Fibroblast of peridontal ligament (primary cell): Measurements from ENCODE around the gene CTIF.
A peak's percentile ranks its signal among the peaks of the same experiment; 100 is the strongest.
"Not testable (repeated sequence)": the region's sequence is repeated elsewhere in the genome, so short reads cannot be mapped to it uniquely, and the experiment has no call there.

Experiments used
- DNase-seq: peaks from one replicate; pipeline ENCODE4 v3.0.0-alpha.2; 2010; ENCODE audit errors: extremely low read depth

Gene CTIF

GRCh38 chr18:48641981-48642380 lies 103.2 kb downstream of the CTIF start:
- no peak for DNase-seq

DNA sequence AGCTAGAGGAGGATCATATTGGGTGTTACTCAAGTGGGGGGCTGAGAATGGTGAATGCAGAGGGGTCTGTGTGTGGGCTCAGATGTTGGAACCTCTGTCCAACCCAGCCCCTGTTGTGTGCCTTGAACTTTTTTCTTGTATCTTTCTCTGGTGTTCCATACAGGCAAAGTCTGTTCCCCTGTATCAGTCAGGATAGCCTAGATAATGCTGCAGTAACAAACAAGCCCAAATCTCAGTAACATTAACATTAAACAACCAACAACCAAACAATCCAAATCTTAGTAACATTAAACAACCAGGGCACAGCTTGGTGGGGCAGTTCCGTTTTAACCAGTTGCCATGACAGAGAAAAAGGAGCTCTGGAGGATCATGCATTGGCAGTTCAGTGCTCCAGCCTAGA lies 103.7 kb downstream of the CTIF start:
- no peak for DNase-seq

- DNase-seq: no peak
Observed at GRCh38 chr18:48643262-48643661, 104.4 kb downstream of the CTIF start.

DNA sequence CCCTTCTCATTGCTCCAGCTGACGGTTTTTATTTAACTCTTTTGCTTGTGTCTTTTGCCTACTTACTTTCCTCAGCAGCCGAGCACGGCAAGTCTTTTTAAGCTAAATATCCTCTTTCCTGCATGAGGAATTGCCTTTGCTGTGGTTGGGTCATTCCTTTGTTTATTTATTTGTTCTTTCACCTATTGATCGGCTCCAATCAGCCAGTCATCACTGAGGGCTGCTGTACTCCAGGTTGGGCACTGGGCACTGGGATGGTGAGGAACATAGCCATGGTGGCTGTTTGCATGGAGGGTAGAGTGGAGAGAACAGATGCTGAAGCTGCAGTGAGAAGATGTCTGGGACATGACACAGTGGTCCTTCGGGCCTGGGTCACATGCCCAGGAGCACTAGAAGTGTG lies 105.2 kb downstream of the CTIF start:
- no peak for DNase-seq

DNA sequence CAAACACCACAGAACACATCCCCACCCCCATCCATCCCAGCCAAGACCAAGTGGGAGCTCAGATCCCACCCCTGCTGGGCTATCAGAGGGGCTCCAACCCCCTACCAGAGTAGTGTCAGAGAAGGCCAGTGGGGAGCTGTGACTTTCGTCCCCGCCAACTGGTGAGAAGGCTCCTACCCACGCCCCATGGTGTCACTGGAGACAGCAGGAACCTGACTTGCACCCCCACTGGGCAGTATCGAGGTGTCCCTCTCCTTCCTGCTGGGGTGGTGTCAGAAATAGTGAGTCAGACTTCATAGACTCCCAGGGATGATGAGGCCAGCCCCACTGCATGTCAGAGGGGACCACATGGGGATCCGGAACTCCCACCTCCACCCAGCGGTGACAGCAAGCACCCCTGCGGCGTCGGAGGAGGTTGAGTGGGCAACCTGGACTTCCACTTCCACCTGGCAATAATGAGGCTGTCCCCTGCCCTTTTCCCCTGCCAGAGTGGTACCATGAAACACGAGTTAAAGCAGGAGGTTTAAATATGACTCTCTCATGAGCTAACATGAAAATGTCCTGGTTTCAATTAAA lies 106.7 kb downstream of the CTIF start:
- DNase-seq: no peak

DNA sequence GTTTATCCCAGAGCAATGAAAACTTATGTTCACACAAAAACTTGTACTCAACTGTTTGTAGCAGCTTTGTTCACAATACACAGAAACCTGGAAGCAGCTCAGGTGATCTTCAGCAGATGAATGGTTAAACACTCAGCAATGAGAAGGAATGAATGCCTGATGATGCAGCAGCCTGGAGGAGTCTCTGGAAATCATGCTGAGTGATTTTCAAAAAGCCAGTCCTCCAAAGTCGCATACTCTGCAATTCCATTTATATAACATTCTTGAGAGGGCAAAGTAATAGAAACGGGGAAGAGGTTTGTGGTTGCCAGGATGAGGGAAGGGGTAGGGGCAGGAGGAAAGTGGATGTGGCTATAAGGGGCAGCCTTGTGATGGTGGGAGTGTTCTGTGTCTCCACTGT lies 108.1 kb downstream of the CTIF start:
- DNase-seq: no peak

- no peak for DNase-seq
Observed at GRCh38 chr18:48649231-48649630, 110.4 kb downstream of the CTIF start.

DNA sequence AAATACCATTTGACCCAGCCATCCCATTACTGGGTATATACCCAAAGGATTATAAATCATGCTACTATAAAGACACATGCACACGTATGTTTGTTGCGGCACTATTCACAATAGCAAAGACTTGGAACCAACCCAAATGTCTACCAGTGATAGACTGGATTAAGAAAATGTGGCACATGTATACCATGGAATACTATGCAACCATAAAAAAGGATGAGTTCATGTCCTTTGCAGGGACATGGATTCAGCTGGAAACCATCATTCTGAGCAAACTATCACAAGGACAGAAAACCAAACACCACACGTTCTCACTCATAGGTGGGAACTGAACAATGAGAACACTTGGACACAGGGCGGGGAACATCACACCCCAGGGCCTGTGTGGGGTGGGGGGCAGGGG lies 115.8 kb downstream of the CTIF start:
- DNase-seq: not testable (repeated sequence)

GRCh38 chr18:48655508-48655907 lies 116.7 kb downstream of the CTIF start:
- no peak for DNase-seq

DNA sequence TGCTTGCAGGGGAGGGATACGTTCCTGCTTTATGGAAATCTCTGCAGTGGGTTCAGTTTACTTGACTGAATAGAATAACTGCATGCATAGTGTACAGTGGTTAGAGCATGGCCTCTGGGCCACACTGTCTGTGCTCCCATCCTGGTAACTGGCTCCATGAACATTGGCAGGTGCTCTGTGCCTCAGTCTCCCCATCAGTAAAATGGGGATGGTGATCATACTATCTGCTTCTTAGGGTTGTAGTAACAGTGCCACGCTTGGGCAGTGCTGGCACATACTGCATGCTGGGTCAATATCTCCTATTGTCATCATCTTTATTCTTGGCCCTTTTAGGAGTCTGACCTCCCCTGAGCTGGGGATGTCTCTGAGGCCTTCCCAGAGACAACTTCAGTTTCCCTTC lies 117.3 kb downstream of the CTIF start:
- DNase-seq: no peak

- no peak for DNase-seq
Observed at GRCh38 chr18:48656582-48656981, 117.8 kb downstream of the CTIF start.

- peak; percentile 49 for DNase-seq
Observed at GRCh38 chr18:48657447-48658120, 118.8 kb downstream of the CTIF start.

GRCh38 chr18:48658721-48659120 lies 119.9 kb downstream of the CTIF start:
- DNase-seq: no peak

- DNase-seq: no peak
Observed at GRCh38 chr18:48659188-48660009, 120.6 kb downstream of the CTIF start.

GRCh38 chr18:48660346-48661228 lies 121.8 kb downstream of the CTIF start:
- no peak for DNase-seq

- DNase-seq: no peak
Observed at GRCh38 chr18:48661421-48661820, 122.6 kb downstream of the CTIF start.

- DNase-seq: peak; percentile 70
Observed at GRCh38 chr18:48662011-48662661, 123.3 kb downstream of the CTIF start.

- no peak for DNase-seq
Observed at GRCh38 chr18:48663096-48663930, 124.5 kb downstream of the CTIF start.

GRCh38 chr18:48663931-48664847 lies 125.4 kb downstream of the CTIF start:
- peak; percentile 48 for DNase-seq
